SW480 (cell line): Measurements from ENCODE around the gene MUC6.
"Not testable (repeated sequence)": the region's sequence is repeated elsewhere in the genome, so short reads cannot be mapped to it uniquely, and the experiment has no call there.

Experiments
- DNase-seq: peaks from one replicate; pipeline ENCODE4 v3.0.0-alpha.2; 2016; ENCODE audit warnings: low spot score

Gene MUC6

DNA sequence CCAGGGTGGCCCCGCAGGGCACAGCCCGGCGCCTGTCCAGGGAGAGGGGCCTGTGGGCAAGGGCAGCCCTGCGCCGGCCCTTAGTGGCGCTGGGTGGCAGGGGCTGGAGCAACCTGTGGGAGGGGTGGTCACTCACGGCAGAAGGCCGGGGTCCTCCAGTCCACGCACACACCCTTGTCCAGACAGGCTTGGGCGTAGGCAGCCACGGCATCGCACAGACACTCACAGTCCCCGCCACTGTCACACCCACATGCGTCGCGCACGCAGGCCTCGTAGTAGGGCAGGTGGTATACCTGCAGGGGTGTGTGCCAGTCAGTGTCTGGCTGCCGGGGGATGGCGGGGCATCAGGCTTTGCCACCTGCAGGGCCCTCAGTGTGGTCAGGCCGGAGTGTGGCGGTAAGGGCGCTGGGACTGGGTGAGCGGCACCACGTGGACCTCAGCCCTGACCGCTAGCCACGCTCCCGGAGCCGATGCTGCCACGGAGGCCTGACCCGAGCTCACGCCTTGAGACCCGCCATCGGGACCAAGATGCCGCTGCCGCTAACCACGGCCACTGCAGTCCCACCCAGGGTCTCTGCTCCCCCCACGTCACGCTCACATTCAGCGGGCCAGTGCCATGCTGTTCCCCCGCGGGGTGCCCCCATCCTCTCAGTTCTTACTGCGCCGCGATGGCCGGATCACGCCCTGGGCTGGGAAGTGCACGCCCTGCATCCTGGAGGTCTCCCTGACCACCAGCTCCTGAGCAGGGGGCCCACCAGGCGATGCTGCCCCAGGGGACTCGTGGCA lies 12.5 kb downstream of the MUC6 start:
- DNase-seq = no peak

DNA sequence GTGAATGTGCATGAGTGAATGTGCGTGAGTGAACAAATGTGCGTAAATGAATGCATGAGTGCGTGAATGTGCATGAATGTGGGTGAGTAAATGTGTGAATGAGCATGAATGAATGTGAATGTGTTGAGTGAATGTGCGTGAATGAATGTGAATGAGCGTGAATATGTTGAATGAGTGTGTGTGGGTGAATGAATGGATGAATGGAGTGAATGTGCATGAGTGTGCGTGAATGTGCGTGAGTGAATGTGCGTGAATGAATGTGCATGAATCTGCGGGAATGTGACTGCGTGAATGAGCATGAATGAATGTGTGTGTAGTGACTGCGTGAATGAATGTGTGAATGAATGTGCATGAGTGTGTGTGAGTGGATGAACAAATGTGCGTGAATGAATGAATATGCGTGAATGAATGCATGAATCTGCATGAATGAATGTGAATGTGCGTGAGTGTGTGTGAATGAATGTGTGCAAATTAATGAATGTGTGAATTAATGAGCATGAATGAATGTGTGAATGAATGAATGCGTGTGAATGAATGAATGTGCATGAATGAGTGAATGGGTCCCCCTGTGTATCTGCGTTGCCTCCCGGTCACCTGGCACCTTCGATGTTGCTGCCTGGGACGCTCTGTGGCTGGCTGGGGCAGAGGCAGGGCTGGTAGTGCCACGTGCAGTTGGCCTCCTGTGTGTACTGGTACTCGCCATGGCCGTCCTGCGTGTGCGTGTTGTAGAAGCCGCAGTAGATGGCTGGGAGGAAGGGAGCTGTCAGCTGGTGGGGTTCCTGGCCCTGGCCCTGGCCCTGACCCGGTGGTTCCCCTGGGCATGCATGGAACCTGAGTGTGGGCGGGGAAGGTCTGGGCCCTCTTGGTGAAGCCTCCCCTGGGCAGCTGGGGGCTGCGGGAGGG lies 13.4 kb downstream of the MUC6 start:
- DNase-seq = no peak

DNA sequence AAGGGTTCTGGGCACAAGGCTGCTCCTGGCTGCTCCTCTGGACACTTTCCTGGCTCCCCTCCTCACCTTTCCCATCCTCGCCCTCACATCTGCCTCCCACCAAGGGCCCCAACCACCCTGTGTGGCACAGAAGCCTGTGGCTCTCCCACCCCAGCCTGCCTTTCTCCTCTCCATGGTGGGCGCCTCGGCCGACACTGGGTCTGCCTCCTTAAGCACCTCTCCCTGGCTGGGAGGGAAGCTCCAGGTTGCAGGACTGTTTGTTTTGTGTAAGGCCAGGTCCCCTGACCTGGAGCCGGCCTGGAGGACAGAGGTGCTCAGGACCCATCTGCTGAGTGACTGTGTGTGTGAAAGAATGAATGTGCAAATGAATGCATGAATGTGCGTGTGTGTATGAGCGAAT lies 14.1 kb downstream of the MUC6 start:
- no peak for DNase-seq

DNA sequence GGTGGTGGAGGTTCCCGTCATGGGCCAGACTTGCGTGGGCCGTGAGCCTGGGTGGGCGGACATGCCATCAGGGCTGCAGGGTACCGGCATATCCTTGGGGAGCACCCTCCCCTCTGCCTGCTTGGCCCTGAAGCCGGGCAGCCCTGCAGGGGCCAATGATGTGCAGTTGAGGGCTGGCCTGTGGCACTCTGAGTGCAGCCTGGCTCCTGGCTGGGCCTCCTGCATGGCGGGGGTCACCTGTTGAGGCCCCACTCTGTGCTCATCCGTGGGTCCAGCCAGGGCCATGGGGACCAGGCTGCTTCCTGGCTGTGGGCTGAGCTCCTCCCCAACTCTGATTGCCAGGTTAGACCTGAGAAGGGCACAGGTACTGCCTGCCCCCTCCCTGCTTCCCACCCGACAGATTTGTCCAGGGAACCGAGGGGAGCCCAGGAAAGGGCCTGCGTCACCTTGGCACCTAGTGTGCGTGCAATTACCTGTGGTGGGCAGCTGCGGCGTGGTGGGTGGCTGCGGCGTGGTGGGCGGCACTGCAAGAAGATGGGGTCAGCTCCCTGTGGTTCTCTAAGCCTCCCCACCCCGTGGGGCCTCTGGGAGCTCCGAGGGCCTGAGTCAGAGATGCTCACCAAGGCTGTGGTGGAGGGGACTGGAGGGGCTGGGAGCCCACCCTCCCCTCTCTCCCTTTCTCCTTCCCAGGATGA lies 16.2 kb downstream of the MUC6 start:
- no peak for DNase-seq

DNA sequence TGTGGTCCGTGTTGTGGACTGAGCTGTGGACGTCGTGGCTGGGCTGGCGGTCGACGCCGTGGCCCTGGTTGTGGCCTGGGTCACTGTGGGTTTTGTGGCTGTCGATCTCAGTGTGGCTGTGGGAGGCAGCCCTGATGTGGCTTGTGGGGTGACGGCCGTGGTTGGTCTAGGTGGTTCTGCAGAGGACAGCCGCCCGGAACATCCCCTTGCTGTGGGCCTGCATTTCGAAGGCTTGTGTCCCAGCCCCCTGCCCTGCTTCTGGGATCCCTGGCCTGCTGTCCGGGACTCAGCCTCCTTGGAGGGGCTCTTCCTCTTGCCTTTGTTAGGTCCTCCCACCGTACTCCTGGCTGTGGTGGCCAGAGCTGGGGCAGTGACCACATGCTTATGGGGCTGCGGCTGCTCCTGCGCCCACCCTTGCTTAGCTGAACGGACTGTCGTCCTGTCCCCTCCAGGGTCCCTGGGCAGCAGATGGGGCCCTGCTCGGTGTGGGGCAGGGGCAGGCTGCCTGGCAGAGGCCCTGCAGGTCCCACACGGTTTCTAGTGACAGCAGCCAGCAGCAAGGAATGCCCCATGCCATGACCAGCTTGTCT lies 17.1 kb downstream of the MUC6 start:
- no peak for DNase-seq

DNA sequence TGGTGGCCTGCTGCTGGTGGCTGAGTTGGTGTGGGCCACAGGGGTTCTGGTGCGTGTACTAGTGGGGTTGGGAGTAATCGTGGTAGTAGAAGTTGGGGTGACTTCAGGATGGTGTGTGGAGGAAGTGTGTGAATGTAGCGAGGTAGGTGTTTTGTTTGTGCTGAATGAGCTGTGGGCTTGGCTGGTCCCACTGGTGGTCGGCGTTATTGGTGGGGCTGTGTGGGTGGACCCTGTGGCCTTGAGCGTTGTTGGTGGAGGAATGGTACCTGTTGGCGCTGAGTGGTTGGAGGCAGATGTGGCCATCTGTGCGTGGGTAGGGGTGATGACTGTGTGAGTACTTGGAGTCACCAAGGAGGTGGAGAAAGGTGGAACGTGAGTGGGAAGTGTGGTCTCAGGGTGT lies 18.4 kb downstream of the MUC6 start:
- DNase-seq = no peak

DNA sequence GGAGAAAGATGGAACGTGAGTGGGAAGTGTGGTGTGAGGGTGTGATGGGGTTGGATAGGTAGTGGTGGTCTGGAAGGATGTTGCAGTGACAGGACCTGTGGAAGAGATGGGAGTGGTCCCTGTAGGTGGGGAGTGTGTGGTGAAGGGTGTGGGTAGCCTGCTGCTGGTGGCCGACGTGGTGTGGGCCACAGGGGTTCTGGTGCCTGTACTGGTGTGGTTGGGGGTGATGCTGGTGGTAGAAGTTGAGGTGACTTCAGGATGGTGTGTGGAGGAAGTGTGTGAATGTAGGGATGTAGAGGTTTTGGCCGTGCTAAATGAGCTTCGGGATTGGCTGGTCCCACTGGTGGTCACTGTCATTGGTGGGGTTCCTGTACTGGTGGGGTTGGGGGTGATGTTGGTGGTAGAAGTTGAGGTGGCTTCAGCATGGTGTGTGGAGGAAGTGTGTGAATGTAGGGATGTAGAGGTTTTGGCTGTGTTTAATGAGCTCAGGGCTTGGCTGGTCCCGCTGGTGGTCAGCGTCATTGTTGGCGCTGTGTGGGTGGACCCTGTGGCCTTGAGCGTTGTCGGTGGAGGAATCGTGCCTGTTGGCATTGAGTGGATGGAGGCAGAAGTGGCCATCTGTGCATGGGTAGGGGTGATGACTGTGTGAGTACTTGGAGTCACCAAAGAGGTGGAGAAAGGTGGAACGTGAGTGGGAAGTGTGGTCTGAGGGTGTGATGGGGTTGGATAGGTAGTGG lies 19.1 kb downstream of the MUC6 start:
- no peak for DNase-seq

DNA sequence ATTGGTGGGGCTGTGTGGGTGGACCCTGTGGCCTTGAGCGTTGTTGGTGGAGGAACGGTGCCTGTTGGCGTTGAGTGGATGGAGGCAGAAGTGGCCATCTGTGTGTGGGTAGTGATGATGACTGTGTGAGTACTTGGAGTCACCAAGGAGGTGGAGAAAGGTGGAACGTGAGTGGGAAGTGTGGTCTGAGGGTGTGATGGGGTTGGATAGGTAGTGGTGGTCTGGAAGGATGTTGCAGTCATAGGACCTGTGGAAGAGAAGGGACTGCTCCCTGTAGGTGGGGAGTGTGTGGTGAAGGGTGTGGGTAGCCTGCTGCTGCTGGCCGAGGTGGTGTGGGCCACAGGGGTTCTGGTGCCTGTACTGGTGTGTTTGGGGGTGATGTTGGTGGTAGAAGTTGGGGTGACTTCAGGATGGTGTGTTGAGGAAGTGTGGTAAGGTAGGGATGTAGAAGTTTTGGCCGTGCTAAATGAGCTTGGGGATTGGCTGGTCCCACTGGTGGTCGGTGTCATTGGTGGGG lies 19.9 kb downstream of the MUC6 start:
- DNase-seq = not testable (repeated sequence)

DNA sequence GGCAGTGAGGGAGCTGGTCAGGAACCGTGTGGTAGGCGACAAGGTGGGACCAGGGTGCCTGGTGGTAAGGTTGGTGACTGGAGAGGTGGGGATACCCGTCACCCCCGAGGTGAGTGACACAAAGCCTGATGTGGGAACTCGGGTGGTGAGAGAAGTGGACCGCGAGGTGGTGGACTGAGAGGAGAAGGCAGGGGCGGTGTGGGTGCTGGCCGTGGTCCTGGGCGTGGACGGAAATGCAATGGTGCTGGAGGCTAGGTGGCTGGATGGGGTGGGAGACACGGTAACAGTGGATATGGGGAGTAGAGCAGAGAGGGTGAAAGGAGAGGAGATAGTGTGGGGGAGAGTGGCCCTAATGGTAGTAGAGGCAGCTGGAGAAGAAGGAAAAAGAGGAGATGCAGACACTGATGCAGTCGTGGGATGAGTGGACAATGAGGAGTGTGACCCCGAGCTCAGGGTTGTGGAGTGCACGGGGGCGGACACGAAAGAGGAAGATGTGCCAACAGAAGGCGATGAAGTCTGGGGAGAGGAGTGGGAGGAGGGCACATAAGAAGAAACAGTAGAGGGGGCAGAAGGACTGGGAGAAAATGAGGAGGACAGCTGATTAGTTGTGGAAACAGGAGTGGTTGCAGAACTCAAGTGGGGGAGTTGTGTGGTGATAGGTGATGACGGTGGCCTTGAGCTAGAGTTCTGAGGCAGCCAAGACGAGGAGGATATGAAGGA lies 20.5 kb downstream of the MUC6 start:
- DNase-seq = no peak

DNA sequence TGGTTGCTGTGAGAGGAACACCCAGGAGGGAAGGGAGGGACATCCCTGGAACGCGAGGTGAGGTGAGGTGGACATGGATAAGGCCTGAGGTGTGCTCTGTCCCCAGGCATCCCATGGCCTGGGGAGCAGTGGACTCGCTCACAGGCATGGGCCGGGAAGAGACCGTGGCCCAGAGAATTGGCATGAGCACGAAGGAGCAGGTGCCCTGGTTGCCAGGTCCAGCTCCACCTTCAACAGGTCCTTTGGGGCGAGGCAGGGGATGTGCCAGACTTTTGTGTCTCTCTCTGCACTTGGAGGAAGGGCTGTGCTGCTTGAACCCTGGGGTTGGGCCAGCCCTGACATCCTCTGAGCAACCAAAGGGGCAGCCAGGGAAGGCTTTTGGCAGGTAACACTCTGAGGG lies 21.5 kb downstream of the MUC6 start:
- DNase-seq = no peak

DNA sequence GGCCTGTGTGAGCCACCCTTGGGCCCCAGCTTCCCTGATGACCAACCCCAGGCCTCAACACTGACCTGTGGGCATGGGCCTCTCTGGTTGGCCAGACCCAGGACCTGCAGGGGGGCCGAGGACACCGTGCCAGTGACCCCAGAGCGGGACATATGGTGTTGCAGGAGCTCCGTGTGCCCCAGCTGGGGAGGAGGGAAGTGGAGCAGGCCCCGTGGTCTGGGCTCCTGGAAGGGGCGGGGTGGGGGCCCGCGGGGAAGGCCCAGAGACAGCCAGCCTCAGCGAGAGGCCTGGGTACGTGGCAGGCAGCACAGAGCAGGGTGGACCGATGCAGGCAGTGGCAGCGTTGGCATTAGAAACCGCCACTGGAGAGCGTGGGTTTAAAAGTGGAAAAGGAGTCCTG lies 22.2 kb downstream of the MUC6 start:
- DNase-seq = no peak

DNA sequence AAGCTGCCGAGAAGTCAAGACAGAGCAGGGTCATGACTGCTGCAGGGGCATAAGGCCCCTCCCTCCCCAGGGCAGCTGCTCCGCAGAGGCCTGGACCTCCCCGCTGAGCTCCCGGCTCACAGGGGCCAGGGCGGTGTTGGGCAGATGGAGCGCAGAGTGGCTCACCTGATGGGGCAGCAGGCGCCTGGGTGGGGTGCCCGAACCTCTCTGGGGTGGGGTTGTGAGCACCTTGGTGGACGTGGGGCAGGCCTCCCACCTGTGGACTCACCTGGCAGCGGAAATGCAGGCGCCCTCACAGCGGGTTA lies 22.9 kb downstream of the MUC6 start:
- no peak for DNase-seq

DNA sequence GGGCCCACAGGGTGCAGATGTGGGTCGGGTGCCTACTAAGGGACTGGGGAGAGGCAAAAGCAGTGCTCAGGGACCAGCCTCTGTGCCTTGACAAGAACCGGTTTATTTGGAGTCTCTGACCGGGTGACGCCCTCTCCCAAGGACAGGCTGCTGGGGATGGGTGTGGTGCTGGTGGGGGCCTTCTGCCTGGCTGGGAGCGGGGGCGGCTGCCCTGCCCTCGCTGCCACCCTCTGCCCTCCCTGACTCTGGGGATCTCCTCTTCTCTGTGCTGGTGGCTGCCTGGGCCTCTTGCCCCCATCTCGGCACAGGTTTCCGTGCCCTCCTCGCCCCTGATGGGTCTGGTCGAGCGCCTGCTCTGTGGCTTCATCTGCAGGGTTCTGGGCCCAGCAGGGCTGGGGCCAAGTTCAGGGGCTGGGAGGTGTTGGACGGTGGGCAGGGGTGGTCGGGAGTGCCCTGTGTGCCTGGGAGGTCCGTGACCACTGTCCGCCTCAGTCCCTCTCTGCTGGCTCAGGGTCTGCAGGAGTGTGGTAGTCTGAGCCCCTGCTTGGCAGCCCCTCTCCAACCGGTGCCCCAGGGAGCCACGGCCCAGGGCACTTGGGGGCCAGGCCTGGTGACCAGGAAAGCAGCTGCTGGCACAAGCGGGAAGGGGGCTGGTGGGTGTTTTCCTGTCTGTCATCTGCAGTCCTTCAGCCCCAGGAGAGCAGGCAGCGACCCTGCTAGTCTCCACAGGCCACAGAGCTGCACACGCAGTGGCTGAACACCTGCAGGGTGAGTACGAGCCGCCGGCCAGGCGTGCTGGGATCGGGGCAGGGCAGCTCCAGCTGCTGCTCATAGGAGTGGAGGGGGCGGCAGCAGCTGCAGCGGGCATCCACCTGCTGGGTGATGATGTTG lies 23.5 kb downstream of the MUC6 start:
- no peak for DNase-seq

DNA sequence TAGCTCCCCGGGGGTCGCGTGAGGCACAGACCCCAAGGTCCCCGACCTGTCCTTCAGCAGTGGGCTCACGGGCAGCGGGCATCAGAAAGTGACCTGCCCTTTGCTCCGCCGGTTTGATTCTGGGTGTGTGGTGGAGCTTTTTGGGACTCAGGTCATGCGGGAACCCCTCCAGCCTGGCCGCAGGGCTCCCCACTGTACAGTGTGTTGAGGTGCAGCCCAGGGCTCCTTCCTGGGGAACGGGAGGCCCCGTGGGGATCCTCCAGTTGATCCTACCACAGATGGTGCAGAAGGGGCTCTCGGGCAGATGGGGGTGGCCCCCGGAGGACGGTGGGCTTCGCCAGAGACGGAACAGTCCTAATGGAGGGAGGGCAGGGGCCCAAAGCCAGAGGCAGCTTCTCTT lies 24.2 kb downstream of the MUC6 start:
- no peak for DNase-seq

DNA sequence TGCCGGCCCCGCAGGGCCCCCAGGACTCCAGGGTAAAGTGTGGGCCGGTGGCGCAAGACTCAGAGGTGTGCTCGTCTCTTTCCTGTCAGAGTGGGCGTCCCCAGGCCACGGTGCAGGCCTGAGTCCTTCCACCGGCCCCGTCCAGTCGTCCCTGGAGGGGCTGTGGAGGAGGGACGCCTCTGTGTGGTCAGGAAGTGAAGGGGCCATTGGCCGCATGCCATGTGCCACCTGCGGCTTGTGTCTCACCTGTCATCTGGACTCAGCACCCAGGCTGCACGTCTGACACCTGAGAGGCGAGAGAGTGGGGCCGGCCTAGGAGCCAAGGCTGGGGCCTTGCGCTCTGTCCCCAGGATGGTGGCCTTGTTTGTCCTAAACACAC lies 25.2 kb downstream of the MUC6 start:
- DNase-seq = no peak

DNA sequence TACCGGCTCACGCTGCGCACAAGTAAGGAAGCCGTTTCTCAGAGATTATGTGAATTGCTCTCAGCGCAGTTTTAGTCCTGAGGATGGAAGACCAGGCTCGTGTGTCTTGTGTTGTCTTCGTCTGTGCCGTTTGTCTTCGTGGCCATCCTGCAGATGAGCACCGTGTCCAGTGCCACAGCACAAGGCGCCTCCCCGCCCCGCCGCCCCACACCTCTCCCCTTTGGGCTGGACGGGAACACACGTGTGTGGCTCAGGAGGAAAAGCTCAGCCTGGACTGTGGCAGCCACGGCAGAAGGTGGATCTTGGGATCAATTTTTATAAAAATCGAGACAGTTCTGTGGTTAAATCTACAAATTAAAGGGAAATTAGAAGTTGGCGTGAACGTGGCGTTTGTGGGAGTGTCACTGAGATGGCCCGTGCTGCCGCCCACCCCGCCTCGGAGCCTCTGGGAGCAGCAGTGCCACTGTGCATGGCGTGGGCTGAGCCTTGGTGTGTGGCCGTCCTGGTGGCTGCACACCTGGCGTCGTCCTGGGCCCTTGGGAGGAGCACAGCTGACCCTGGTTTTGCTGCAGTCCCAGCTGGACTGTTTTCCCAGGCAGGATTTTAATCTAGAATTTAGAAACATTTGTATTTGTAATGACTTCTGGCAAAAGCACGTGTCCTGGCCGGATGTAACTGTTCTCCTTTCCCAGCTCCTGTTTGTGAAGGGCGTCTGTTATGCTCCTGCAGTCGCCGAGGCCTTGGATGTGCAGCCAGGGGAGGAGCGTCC lies 25.8 kb downstream of the MUC6 start:
- no peak for DNase-seq

DNA sequence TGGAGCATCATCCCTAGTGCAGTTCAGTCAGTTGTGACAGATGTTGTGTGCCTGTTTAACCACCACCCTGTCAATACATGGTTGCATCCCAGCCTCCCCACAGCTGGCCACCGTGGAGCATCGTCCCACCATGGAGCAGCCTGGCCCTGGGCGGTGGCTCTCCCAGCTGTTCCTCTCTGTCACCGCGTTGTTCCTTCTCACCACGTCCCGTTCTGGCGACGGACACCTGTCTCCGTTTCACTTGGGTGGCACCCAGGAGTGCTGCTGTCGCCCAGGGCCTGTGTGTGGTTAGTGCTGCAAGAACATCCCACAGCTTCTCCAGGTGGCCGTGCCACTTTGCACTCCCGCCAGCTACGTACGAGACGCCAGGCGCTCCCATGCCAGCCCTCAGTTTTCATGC lies 26.5 kb downstream of the MUC6 start:
- DNase-seq = no peak

DNA sequence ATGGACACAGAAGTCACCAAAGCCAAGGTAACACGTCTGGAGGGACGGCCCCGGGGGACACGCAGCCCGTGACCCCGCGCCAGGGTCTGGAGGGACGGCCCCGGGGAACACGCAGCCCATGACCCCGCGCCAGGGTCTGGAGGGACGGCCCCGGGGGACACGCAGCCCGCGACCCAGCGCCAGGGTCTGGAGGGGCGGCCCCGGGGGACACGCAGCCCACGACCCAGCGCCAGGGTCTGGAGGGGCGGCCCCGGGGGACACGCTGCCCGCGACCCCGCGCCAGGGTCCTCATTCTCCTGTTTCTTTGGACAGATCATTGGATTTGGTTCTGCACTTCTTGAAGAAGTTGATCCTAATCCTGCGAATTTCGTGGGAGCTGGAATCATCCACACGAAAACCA lies 27.1 kb downstream of the MUC6 start:
- no peak for DNase-seq

DNA sequence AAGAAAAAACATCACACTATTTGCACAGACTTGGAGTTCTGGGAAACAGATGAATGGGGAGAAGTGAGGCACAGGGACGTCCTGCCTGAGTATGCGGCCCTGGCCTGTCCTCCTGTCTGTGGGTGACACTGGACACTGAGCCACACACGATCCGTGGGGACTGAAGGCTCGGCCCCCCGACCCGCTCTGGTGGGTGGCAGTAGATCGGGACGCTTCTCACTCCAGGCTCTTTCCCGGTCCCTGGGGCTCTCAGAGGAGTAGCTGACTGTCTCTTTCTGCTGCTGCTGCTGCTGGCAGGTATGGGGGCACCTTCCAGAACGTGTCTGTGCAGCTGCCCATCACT lies 27.7 kb downstream of the MUC6 start:
- DNase-seq = no peak
